Inferior parietal cortex (tissue), 1 donor: Measurements from ENCODE around the gene TATDN3.
"Not testable (repeated sequence)": the region's sequence is repeated elsewhere in the genome, so short reads cannot be mapped to it uniquely, and the experiment has no call there.

Experiments used
- DNase-seq: peaks from one replicate; pipeline ENCODE4 v3.0.0-alpha.2; 2016; ENCODE audit errors: extremely low spot score

The TATDN3 gene

DNA sequence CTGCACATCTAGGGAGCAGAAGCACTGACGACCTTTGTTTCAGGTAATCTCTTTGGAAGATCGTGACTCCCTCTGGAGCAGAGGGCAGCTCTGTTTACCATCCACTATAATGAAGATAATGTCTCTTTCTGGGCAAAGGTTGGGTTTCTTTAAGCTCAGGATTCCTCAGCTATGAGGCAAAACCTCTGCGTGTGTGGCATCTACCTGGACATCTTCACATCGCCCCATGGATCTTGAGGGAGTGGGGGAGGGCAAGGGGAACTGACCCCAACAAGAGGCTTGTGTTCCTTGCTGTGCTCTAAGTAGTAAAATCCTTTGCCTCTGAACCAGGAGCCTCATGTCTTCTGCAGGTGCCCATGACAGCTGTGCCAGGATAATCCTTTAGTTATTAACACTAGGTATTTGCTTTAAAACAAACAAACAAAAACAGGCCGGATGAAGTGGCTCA, 36.2 kb downstream of the TATDN3 start:
- no peak for DNase-seq

- no peak for DNase-seq
Measured at GRCh38 chr1:212828395-212828794, 36.7 kb downstream of the TATDN3 start.

DNA sequence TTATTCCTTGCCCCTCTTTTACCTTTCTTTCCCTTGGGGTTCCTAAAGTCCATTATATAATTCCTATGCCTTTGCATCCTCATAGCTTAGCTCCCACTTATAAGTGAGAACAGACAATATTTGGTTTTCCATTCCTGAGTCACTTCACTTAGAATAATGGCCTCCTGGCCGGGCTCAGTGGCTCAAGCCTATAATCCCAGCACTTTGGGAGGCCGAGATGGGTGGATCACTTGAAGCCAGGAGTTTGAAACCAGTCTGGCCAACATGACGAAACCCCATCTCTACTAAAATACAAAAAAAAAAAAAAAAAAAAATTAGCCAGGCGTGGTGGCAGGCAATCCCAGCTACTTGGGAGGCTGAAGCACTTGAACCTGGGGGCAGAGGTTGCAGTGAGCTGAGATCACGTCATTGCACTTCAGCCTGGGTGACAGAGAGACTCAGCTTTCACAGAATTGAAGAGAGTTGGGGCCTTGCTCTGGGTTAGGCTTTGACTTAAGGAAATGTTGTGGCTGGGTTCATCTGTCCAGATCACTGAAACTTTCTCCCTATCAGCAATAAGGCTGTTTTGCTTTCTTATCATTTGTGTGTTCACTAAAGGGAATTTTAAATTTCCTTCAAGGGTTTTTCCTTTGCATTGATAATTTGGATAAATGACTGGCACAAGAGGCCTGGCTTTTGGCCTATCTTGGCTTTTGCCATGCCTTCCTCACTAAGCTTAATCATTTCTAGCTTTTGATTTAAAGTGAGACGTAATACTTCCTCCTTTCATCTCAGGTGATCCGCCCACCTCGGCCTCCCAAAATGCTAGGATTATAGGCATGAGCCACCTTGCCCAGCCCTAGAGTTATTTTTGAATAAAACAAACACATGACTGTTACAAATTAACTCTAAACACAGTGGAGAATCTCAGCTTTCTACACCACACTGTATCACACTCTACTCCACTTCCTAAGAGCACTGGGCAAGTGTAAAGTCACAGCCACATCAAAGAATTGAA, 41.8 kb downstream of the TATDN3 start:
- DNase-seq = not testable (repeated sequence)

- DNase-seq = no peak
Measured at GRCh38 chr1:212838145-212838544, 46.5 kb downstream of the TATDN3 start.

- not testable (repeated sequence) for DNase-seq
Measured at GRCh38 chr1:212844521-212844920, 52.8 kb downstream of the TATDN3 start.

GRCh38 chr1:212847549-212847948, 55.9 kb downstream of the TATDN3 start, which contains the start of gene SPATA45:
SPATA45 (minus strand) TSS chr1:212847649; CDS start chr1:212836149, 11,500 bp downstream.
- no peak for DNase-seq

GRCh38 chr1:212852105-212852688, 60.5 kb downstream of the TATDN3 start:
- DNase-seq = no peak

GRCh38 chr1:212853658-212854057, 62.0 kb downstream of the TATDN3 start:
- no peak for DNase-seq

DNA sequence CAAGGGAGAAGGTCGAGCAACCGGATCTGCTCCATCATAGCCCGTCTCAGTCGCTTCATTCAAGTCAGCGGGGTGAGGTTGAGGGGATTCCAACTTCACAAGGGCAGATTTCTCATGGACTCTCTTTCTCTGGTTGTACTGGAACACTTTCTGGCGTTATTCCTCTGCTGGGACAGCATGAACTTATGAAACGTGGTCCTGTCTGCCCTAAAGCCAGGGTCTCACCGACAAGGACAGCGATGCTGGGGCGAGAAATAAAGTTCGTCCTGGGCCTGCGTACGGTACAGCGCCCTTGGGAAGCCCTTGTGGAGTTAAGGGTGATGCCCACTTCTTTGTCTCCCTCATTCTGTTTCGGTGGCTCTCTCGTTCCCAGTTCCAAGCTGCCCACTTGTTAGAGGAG, 65.1 kb downstream of the TATDN3 start:
- DNase-seq = no peak

GRCh38 chr1:212857992-212858460, 66.3 kb downstream of the TATDN3 start, which contains the start of gene FLVCR1:
FLVCR1 (plus strand) TSS chr1:212858275; CDS start chr1:212858453, 178 bp downstream.
- peak; percentile 96 for DNase-seq

- DNase-seq = peak; percentile 36
Measured at GRCh38 chr1:212858461-212859265, 67.0 kb downstream of the TATDN3 start.

DNA sequence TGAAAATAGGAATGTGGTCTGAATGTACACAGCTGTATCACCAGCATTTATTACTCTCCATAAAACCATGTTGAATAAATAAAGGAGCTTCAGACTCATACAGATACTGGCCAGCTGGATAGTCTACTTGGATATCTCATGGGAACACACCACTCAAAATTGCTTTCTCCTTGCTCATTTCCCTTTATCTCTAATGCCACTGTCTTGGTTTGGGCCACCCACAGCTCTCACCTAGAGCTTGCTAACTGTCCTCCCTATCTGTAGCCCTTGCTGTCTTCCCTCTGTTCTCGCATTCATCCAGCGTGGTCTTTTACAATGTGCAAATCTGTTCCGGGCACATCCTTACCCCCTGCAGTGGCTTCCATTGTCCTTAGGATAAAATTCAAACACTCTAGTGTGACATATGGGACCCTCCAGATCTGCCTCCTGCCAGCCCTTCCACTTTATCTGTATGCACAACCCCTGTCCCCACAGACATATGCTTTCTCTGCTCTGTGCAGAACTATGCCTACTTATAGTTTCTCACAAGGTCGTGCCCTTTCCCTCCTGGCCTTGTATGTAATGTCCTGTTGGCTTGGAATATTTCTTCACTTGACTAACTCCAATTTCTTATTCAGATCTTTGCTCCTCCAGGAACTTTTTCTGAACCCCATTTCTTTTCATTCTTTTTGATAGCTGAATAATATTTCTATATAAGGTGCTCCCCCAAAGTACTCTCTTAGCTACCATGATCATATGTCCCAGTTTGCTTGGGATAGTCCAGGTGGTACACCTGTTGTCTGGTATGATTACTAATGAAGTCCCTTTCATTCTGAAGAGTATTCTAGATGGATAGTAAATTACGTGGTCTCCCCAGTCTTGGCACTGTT, 69.3 kb downstream of the TATDN3 start:
- no peak for DNase-seq

GRCh38 chr1:212862111-212862690, 70.5 kb downstream of the TATDN3 start:
- DNase-seq = no peak

- DNase-seq = not testable (repeated sequence)
Measured at GRCh38 chr1:212863345-212863744, 71.7 kb downstream of the TATDN3 start.

DNA sequence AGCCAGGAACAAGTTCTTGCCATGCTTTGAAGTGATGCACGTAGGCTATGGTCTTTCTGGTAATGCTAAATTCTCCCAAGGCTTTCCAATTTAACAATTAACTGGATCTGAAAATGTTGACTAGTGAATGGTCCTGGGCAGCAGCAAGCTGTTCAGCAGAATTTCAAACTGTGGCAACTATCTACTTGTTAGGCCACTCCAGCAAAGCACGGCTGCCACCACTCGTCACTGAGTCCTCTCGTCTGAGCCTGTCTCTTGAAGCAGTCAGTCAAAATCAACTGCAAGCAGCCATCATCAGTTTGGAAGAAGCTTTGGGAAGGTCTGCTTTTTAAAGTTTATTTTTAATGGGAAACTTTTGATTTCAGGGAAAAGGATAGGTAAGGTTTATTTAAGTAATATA, 72.5 kb downstream of the TATDN3 start:
- no peak for DNase-seq
